Tibial nerve (tissue), 4 donors: ENCODE results near the gene ABCB11. TPM values are rescaled to one million over a fixed set of nuclear protein-coding genes. Genes with fewer than 3 reads are reported as not detected.

Experiments
- DNase-seq, 2 donors: peaks; one replicate each; pipeline ENCODE4 v3.0.0-alpha.2; 2019; ENCODE audit warnings: low spot score in 2 of 2
- H3K27ac ChIP-seq, 4 donors: fragments of 200-600 bp; sonication (generic) in 3 of 4; one replicate each; pipeline ENCODE4 v1.5.1; 2017 to 2019; ENCODE audit warnings: mild to moderate bottlenecking in 1 of 4
- H3K27me3 ChIP-seq, 2 donors: fragments of 200-600 bp; sonication (generic) in 1 of 2; one replicate each; pipeline versions ENCODE4 v1.5.1 to v1.6.0; 2017 to 2019
- H3K36me3 ChIP-seq, 3 donors: fragments of 200-600 bp; sonication (generic); one replicate each; pipeline ENCODE4 v1.5.1; 2018 to 2019
- H3K4me1 ChIP-seq, 4 donors: fragments of 200-600 bp; sonication (generic) in 3 of 4; one replicate each; pipeline ENCODE4 v1.5.1; 2017 to 2019
- H3K4me3 ChIP-seq, 4 donors: fragments of 200-600 bp; sonication (generic) in 3 of 4; one replicate each; pipeline ENCODE4 v1.5.1; 2017 to 2019; ENCODE audit warnings: mild to moderate bottlenecking in 1 of 4, moderate library complexity in 1 of 4
- H3K9me3 ChIP-seq, 4 donors: fragments of 200-600 bp; sonication (generic) in 3 of 4; one replicate each; pipeline ENCODE4 v1.5.1; 2017 to 2019
- CTCF ChIP-seq, 5 experiments: fragments of 200-600 bp in 3 of 5; fragments of 450-650 bp in 2 of 5; sonication (generic) in 3 of 5; IDR thresholded peaks; one replicate each; pipeline ENCODE4 v1.5.1; 2016 to 2019; ENCODE audit warnings: antibody characterized with exemption in 5 of 5, mild to moderate bottlenecking in 3 of 5, moderate library complexity in 2 of 5
- EP300 ChIP-seq, 2 donors: sonication (generic); formaldehyde crosslinking; IDR thresholded peaks; one replicate each; pipeline ENCODE4 v1.6.1; 2017; ENCODE audit warnings: antibody characterized with exemption in 2 of 2, mild to moderate bottlenecking in 1 of 2
- POLR2A ChIP-seq, 2 donors: fragments of 450-650 bp; IDR thresholded peaks; one replicate each; pipeline ENCODE4 v1.6.1; 2017; ENCODE audit warnings: antibody characterized with exemption in 2 of 2, mild to moderate bottlenecking in 2 of 2, moderate library complexity in 2 of 2
- whole genome bisulfite sequencing, 2 donors: methylation state at CpG; one replicate each; pipeline ENCODE4 v1.1.5; 2018; 5-methylcytosine and 5-hydroxymethylcytosine counted together
- total RNA-seq, 4 donors: library from RNA; depleted of rRNA; stranded (reverse); fragments of >200 nt; gene quantifications; one replicate each; pipeline ENCODE4 v1.1.0, GENCODE V29; 2016

The ABCB11 gene
- total RNA-seq, 4 donors from 2014 or later: 0.30 to 0.63 (median 0.39) TPM; not detected in 1

GRCh38 chr2:168981651-168982050, 49.5 kb downstream of the ABCB11 start:
- TF ChIP-seq CTCF (IDR thresholded peaks at IDR 0.05): no peak
- no peak for TF ChIP-seq EP300 (IDR thresholded peaks at IDR 0.05)
- TF ChIP-seq POLR2A (IDR thresholded peaks at IDR 0.05): no peak
- WGBS, 2 donors: 86 to 90% methylated on average over 3 of the region's 3 CpGs

GRCh38 chr2:168978461-168978861, 52.7 kb downstream of the ABCB11 start:
- no peaks in the 10 kb centered on the region for H3K4me1 ChIP-seq
- no peak overlapping the region for H3K4me3 ChIP-seq
- no peak overlapping the region for H3K27ac ChIP-seq
- H3K36me3 ChIP-seq: no peaks in the 10 kb centered on the region
- H3K27me3 ChIP-seq: no peaks in the 10 kb centered on the region
- TF ChIP-seq EP300 (IDR thresholded peaks at IDR 0.05) (no peak), POLR2A (IDR thresholded peaks at IDR 0.05) (no peak), CTCF (IDR thresholded peaks at IDR 0.05) (no peak)
- H3K9me3 ChIP-seq: no peaks in the 10 kb centered on the region
- no peak for DNase-seq
- WGBS, 2 donors: 76 to 86% methylated on average over 6 of the region's 6 CpGs

More at GRCh38 chr2:168981651-168982050, 49.5 kb downstream of the ABCB11 start:
- Histone ChIP-seq H3K4me1 (no peaks in the 10 kb centered on the region), H3K9me3 (no peaks in the 10 kb centered on the region), H3K27me3 (no peaks in the 10 kb centered on the region), H3K4me3 (no peak overlapping the region), H3K36me3 (no peaks in the 10 kb centered on the region), H3K27ac (no peak overlapping the region)
- DNase-seq: no peak

GRCh38 chr2:168977608-168978007, 53.5 kb downstream of the ABCB11 start:
- no peaks in the 10 kb centered on the region for H3K4me1 ChIP-seq
- no peak for DNase-seq
- no peak for TF ChIP-seq EP300 (IDR thresholded peaks at IDR 0.05)
- no peak for TF ChIP-seq POLR2A (IDR thresholded peaks at IDR 0.05)
- TF ChIP-seq CTCF (IDR thresholded peaks at IDR 0.05): no peak
- no peak overlapping the region for H3K4me3 ChIP-seq
- H3K9me3 ChIP-seq: no peaks in the 10 kb centered on the region
- H3K27ac ChIP-seq: no peak overlapping the region
- WGBS, 2 donors: 72 to 93% methylated on average over 4 of the region's 4 CpGs
- H3K36me3 ChIP-seq: no peaks in the 10 kb centered on the region
- H3K27me3 ChIP-seq: no peaks in the 10 kb centered on the region

- no peak overlapping the region for H3K4me3 ChIP-seq
- no peaks in the 10 kb centered on the region for H3K9me3 ChIP-seq
- H3K27me3 ChIP-seq: no peaks in the 10 kb centered on the region
- TF ChIP-seq CTCF (IDR thresholded peaks at IDR 0.05) (no peak), POLR2A (IDR thresholded peaks at IDR 0.05) (no peak), EP300 (IDR thresholded peaks at IDR 0.05) (no peak)
- H3K27ac ChIP-seq: no peak overlapping the region
- 70 to 75% methylated on average over 6 of the region's 6 CpGs for WGBS, 2 donors
- no peaks in the 10 kb centered on the region for H3K36me3 ChIP-seq
- no peak for DNase-seq
- H3K4me1 ChIP-seq: no peaks in the 10 kb centered on the region
Measured at GRCh38 chr2:168976034-168976654, 55.0 kb downstream of the ABCB11 start.

- no peak for TF ChIP-seq EP300 (IDR thresholded peaks at IDR 0.05)
- no peak for TF ChIP-seq CTCF (IDR thresholded peaks at IDR 0.05)
- no peak for TF ChIP-seq POLR2A (IDR thresholded peaks at IDR 0.05)
- Histone ChIP-seq H3K9me3 (no peaks in the 10 kb centered on the region), H3K36me3 (no peaks in the 10 kb centered on the region), H3K27ac (no peak overlapping the region), H3K4me1 (no peaks in the 10 kb centered on the region), H3K27me3 (no peaks in the 10 kb centered on the region), H3K4me3 (no peak overlapping the region)
- WGBS, 2 donors: 62 to 69% methylated on average over 2 of the region's 2 CpGs
- no peak for DNase-seq
Measured at GRCh38 chr2:168974428-168974827, 56.7 kb downstream of the ABCB11 start.
